Mucosa of stomach (tissue), 1 donor: ENCODE measurements around the gene UBE2J2.

Source experiments
- H3K27me3 ChIP-seq: one replicate; pipeline ENCODE4 v1.7.0; 2013; ENCODE audit warnings: mild to moderate bottlenecking, low read length; ENCODE audit not compliant: control insufficient read depth, insufficient read depth
- H3K36me3 ChIP-seq: one replicate; pipeline ENCODE4 v1.7.0; 2013; ENCODE audit warnings: low read length; ENCODE audit not compliant: control insufficient read depth, insufficient read depth
- H3K4me1 ChIP-seq: one replicate; pipeline ENCODE4 v1.7.0; 2013; ENCODE audit warnings: mild to moderate bottlenecking, low read length; ENCODE audit not compliant: control insufficient read depth, insufficient read depth
- H3K4me3 ChIP-seq: one replicate; pipeline ENCODE4 v1.7.0; 2013; ENCODE audit warnings: low read length
- H3K9ac ChIP-seq: one replicate; pipeline ENCODE4 v1.7.0; 2013; ENCODE audit warnings: mild to moderate bottlenecking, low read length, moderate library complexity
- H3K9me3 ChIP-seq: one replicate; pipeline ENCODE4 v1.7.0; 2013; ENCODE audit warnings: mild to moderate bottlenecking, low read length, moderate library complexity; ENCODE audit not compliant: control insufficient read depth
- donor health status: Pancreatic carcinoma.

UBE2J2 gene

DNA sequence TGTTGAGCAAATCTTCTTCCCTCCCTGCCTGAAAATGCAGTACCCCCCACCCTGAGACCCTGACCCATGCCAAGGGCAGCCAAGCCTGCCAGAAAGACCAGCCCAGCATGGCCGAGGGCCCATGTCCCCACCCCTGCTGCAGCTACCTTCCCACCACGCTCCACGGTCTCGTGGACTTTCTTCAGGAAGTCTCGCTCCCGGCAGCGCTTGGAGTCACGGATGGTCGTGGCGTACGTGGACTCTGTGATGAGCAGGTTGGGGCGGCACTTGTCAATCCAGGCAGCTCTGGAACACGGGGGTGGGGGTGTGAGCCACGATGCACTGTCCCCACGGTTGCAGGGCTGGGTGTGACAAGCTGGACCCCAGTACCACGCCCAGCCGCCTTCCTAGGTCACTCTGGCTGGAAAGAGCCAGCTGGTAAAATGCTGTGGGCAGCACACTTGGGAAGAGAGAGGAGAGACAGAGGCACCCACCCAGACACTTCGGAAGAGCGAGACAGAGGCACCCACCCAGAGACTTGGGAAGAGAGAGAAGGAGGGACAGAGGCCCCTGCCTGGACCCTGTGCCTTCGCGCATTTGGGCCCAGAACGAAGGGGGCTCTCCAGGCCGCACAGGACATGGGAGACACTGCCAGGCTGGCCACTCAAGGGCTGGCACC lies 41.2 kb upstream of the UBE2J2 start:
- peaks cover 17% of the 10 kb centered on the region for H3K4me1 ChIP-seq
- H3K27me3 ChIP-seq: no peaks in the 10 kb centered on the region
- no peak overlapping the region for H3K4me3 ChIP-seq
- H3K9me3 ChIP-seq: no peaks in the 10 kb centered on the region
- no peak overlapping the region for H3K9ac ChIP-seq
- peaks cover 8% of the 10 kb centered on the region for H3K36me3 ChIP-seq

DNA sequence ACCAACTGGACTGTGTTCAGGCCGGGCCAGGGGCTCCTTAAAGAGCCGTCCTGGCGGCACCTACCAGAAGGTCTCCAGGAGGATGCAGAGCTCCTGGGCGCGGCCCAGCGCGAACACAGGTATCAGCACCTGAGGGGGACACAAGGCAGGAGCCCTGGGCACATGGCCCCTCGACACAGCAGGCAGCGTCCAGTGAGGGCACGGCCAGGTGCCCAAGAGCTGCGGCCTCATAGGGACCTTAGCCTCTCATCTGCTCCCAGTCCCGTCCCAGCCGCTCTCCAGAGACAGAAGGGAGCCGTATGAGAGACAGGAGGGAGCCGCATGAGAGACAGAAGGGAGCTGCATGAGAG lies 40.6 kb upstream of the UBE2J2 start:
- peaks cover 8% of the 10 kb centered on the region for H3K36me3 ChIP-seq

DNA sequence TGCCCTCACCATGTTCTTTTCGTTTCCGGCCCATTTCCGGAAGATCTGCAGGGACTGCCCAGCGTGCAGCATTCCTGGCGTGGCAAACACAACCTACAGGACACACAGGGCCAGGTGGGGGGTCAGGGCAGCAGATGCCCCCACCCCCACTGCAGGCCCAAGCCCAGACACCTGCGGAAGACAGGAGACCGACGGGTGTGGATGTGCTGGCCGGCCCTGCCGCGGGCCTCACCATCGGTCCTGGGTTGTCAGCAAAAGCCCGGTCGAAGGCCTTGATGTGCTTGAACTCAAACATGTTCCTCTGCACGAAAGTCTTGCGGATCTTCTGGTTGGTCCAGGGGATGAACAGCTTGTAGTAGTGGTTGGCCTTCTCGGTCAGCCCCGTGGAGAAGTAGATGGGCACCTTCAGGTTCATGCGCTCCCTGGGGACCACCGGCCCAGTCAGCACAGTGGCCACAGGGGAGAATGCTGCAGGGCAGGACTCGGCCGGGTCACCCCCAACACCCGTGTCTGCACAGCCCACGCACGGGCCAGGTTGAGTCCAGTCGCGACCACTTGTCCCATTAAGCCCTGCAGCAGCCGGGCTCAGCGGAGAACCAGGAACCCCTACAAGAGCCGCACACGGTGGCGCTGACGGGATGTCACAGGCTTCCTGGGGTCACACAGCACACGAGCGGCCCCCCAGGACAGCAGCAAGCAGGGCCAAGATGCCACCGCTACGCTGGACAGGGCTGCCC lies 40.0 kb upstream of the UBE2J2 start:
- Histone ChIP-seq H3K4me1 (peaks cover 21% of the 10 kb centered on the region), H3K27me3 (no peaks in the 10 kb centered on the region), H3K9ac (no peak overlapping the region), H3K9me3 (no peaks in the 10 kb centered on the region), H3K4me3 (no peak overlapping the region), H3K36me3 (peaks cover 8% of the 10 kb centered on the region)

More for the DNA sequence above, 40.6 kb upstream of the UBE2J2 start:
- Histone ChIP-seq H3K4me3 (no peak overlapping the region), H3K9ac (no peak overlapping the region), H3K4me1 (peaks cover 22% of the 10 kb centered on the region), H3K27me3 (no peaks in the 10 kb centered on the region), H3K9me3 (no peaks in the 10 kb centered on the region)

DNA sequence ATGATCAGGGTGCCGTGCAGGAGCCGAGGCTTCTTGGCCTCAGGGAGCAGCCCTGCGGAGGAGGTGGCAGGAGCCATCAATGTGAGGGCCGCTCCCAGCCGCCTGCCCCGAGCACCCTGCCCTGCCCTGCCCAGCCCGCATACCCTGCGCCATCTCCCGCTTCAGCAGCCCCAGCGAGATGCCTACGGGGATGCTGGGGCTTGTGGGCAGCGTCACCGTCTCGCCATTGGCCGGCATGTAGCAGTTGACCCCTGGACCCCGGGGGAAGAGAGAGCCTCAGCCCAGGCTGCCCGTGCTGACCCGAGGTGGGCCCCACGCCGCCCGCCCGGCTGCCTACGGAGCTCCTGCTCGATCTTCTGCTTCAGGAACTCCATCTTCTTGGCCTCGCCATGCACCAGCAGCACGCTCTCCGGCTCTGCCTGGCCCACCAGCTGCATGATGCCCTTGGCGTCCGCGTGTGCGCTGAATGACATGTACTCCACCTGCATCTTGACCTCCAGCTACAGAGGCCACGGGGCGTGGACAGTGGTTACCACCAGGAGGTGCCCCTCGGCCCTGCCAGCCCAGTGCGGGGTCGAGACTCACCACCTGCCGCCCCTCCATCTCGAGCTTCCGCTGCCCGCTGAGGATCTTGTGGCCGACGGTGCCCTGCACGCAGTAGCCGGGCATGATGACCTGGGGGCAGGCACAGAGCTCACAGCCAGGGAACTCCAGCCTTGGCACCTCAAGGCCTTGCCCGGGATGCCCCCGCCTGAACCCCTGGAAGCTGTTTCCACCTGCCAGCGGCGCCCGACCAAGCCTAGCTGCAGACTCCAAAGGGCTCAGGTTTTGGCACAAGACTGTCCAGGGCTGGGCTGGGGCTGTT lies 39.0 kb upstream of the UBE2J2 start:
- Histone ChIP-seq H3K9me3 (no peaks in the 10 kb centered on the region), H3K4me3 (no peak overlapping the region), H3K36me3 (peaks cover 8% of the 10 kb centered on the region), H3K9ac (no peak overlapping the region), H3K27me3 (no peaks in the 10 kb centered on the region), H3K4me1 (peaks cover 11% of the 10 kb centered on the region)

DNA sequence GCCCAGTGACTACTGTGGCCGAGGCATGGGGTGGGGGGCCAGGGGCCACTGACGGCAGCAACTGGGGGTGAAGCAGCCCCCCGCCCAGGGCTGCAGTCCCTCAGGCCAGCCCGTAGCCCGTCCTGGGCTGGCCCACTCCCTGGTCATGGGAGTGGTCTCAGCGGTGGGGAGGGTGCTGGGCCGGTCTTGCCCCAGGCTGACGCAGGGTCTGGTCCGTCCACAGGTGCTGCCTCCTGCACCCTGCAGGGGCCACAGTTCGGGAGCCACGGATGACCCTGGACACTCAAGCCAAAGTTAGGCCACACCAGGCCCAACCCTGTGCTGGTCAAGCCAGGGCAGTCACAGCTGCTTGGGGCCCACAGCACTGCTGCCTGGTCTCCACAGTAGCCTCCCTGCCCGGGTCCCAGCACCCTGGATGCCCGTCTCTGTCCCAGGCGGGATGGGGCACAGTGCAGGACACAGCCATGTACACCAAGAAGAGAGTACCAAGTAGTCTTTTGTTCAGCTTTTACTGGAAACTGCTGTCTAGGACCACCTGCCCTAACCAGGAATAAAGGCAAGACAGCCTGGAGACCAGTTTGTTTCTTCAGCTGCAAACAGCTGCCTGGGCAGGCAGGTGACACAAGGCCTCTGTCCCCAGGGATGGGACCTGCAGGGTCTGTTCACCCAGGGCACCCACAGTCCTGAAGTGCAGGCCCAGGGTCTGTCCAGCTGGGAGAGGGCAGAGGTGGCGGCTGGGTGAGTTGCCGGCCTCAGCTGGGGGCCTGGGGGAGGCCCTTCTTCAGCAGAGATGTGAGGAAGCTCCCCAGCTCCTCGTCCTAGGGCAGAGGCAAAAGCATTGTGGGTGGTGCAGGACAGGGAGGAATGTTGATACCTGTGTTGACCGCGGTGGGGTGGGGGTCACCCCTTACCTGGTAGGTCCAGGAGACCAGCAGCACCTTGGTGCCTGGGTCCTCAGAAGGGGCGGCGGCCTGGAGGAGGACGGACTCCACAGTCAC lies 37.8 kb upstream of the UBE2J2 start:
- Histone ChIP-seq H3K4me1 (peaks cover 14% of the 10 kb centered on the region), H3K4me3 (no peak overlapping the region), H3K27me3 (no peaks in the 10 kb centered on the region), H3K9ac (no peak overlapping the region), H3K9me3 (no peaks in the 10 kb centered on the region), H3K36me3 (peaks cover 8% of the 10 kb centered on the region)

DNA sequence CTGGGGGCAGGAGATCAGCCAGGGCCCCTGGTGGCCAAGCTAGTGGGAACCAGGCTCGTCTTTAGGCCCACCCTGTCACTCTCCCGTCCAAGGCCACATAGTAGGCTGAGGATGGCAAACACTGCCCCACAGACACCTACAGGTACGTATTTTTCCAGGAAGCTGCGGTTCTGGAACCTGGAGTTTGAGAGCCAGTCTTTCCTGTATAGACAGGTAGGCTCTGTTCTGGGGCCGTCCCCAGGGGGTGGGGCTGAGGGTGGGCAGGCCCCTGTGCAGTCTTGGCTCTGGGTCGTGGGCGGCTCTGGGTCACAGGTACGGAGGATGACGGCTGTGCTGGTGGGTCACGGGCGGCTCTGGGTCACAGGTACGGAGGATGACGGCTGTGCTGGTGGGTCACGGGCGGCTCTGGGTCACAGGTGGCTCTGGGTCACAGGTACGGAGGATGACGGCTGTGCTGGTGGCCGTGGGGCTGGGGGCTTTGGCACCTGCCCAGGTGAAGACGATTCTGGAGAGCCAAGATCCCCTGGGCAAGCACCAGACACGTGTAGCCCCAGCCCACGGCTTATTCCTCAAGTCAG lies 36.9 kb upstream of the UBE2J2 start:
- Histone ChIP-seq H3K36me3 (peaks cover 8% of the 10 kb centered on the region), H3K4me3 (no peak overlapping the region), H3K9ac (no peak overlapping the region), H3K9me3 (no peaks in the 10 kb centered on the region), H3K4me1 (peaks cover 22% of the 10 kb centered on the region), H3K27me3 (no peaks in the 10 kb centered on the region)

DNA sequence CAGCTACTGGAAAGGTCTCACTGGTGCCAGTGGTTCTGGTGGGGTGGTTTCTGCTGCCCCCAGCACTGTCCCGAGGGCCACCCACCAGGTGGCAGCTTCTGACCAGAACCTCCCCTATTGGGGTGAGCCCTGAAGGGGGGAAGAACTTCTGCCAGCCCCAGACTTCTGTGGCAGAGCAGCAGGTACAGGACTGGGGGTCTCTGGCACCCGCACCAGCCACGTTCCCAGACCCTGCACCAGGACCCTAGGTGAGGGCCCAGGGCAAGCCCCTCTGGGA lies 36.4 kb upstream of the UBE2J2 start:
- Histone ChIP-seq H3K27me3 (no peaks in the 10 kb centered on the region), H3K4me3 (no peak overlapping the region), H3K36me3 (peaks cover 8% of the 10 kb centered on the region), H3K4me1 (peaks cover 28% of the 10 kb centered on the region), H3K9me3 (no peaks in the 10 kb centered on the region), H3K9ac (peak overlapping the region; percentile 61)

DNA sequence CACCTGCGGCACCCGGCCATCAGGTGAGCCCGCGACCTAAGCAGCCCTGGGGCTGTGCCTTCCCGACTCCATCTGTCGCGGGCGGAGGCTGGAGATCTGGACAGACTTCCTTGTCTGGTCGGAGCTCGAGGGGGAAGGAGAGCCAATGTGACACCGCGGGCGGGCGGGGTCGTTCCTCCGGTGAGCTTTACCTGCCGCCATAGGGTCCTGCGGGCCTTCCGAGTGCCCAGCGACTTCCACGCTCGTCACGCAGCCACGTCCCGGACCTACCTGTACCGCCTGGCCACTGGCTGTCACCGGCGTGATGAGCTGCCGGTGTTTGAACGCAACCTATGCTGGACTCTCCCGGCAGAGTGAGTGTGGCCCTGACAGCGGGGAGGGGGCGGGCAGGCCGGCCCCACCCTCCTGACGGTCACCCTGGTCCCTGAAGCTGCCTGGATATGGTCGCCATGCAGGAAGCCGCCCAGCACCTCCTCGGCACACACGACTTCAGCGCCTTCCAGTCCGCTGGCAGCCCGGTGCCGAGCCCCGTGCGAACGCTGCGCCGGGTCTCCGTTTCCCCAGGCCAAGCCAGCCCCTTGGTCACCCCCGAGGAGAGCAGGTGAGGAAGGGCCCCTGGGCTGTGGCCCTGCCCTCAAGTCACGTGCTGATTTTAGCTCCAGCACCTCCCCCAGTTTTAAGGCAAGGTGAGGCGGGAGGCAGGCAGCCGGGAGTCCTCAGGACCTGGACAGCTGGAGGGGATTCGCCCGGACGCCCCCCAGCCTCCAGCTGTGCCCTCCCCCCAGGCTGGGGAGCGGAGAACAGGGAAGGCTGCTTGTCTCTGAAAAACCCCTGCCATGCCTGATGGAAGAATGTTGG lies 35.8 kb upstream of the UBE2J2 start:
- Histone ChIP-seq H3K4me3 (peak overlapping the region; percentile 22), H3K27me3 (no peaks in the 10 kb centered on the region), H3K9ac (peak overlapping the region; percentile 61), H3K36me3 (peaks cover 8% of the 10 kb centered on the region), H3K4me1 (peaks cover 33% of the 10 kb centered on the region), H3K9me3 (no peaks in the 10 kb centered on the region)

DNA sequence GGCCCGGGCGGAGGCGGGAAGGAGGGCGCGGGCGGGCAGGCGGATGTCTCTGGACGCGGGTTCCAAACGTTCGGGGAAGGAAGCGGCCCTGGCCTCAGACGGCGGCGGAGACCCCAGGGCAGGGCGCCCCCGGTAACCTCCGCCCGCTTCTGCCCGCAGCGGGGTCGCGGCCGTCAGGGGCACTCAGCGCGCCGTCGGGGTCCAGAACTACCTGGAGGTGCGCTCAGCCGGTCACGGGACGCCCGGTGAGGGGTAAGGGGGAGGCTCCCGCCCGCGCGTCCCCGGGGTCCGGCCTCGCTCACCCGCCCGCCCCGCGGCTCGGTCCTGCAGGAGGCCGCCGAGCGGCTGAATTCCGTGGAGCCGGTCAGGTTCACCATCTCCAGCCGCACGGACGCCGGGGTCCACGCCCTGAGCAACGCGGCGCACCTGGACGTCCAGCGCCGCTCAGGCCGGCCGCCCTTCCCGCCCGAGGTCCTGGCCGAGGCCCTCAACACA lies 35.1 kb upstream of the UBE2J2 start:
- Histone ChIP-seq H3K9me3 (no peaks in the 10 kb centered on the region), H3K9ac (peak overlapping the region; percentile 61), H3K36me3 (peaks cover 8% of the 10 kb centered on the region), H3K4me1 (peaks cover 40% of the 10 kb centered on the region), H3K4me3 (peak overlapping the region; percentile 22), H3K27me3 (no peaks in the 10 kb centered on the region)

DNA sequence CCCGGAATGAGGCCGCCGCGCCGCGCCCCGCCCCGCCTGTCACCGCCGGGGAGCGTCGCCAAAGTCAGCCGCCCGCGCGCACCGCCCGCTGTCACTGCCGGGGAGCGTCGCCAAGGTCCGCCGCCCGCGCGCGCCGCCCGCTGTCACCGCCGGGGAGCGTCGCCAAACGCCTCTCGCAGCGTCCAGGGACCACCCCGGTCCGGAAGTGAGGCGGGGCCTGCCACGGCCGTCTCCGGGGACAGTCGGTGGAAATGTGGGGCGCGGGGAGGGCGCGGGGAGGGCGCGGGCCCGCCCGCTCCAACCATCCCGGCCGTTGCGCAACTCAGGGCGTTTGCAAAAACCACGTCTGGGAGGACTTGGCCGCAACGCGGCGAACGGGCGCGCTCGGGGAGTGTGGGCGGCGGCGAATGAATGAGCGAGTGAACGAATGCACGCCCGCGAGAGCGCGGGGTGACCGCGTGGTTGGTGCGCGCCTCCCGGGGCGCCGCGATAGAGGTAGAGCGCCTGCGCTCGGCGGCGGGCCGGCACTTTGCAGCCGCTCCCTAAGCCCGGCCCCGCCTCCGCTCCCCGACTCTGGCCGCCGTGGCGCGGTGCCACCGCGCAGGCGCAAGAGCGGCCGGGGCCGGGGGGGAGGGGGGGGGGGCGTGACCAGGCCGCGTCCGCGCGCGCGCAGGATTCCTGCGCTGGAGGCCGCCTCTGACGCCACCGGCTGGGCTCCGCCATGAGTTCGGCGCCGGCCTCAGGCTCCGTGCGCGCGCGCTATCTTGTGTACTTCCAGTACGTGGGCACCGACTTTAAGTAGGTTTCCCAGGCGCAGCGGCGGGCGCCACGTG lies 34.5 kb upstream of the UBE2J2 start, which contains the start of the genes ACAP3 and PUSL1:
ACAP3 (minus strand) TSS at position 8 of the 833 bp plus-strand sequence. CDS start 115 bp downstream, outside the sequence.
PUSL1 (plus strand) TSS at position 675 of the 833 bp plus-strand sequence; CDS start at position 722, 47 bp downstream.
- Histone ChIP-seq H3K9ac (peak within 1 kb of the TSS; percentile 61), H3K4me3 (peak within 1 kb of the TSS; percentile 54), H3K4me1 (peaks cover 47% of the 10 kb centered on the region), H3K9me3 (no peaks in the 10 kb centered on the region), H3K36me3 (peaks cover 8% of the 10 kb centered on the region), H3K27me3 (no peaks in the 10 kb centered on the region)
